DOHH2 (cell line): Measurements from ENCODE around the gene KCNMA1.

Experiments used
- CTCF ChIP-seq: fragments of 200-600 bp; sonication (generic); IDR thresholded peaks from one replicate; pipeline ENCODE4 v1.5.1; 2014; ENCODE audit warnings: antibody characterized with exemption, mild to moderate bottlenecking, low read depth, low read length; ENCODE audit not compliant: poor library complexity, severe bottlenecking
- EZH2phosphoT487 ChIP-seq: fragments of 200-600 bp; sonication (generic); IDR thresholded peaks from 2 replicates; pipeline ENCODE4 v1.6.1; 2017; ENCODE audit warnings: borderline replicate concordance, mild to moderate bottlenecking, antibody characterized with exemption, low read length, moderate library complexity, mixed read lengths

DNA sequence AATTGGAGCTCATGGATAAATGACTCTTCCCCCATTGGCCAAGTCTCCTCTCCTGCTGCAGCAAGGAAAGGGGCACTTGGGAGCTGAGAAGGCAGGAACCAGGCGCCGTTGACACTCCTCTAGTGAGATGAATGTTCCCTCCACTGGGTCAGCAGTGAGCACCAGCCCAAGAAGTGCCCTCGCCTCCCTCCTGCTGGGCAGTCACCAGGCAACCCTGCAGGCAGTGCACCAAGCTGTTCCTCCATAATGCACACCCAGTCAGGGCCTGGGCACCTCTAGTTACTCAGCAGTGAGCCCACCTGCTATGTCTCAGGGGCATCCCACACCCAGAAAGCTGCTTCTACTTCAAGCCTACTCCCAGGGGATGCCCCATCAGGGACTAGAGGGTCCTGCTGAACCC is 84.3 kb downstream of the KCNMA1 start:
- TF ChIP-seq CTCF (no peak), EZH2phosphoT487 (no peak)
